Inflammatory macrophage (primary cell): Measurements from ENCODE around the gene RNF135.
A peak's percentile ranks its signal among the peaks of the same experiment; 100 is the strongest.
"Not testable (repeated sequence)": the region's sequence is repeated elsewhere in the genome, so short reads cannot be mapped to it uniquely, and the experiment has no call there.

Experiments
- DNase-seq, 2 donors: peaks; one replicate each; pipeline ENCODE4 v3.0.0-alpha.2; 2020 to 2022

RNF135 gene

DNA sequence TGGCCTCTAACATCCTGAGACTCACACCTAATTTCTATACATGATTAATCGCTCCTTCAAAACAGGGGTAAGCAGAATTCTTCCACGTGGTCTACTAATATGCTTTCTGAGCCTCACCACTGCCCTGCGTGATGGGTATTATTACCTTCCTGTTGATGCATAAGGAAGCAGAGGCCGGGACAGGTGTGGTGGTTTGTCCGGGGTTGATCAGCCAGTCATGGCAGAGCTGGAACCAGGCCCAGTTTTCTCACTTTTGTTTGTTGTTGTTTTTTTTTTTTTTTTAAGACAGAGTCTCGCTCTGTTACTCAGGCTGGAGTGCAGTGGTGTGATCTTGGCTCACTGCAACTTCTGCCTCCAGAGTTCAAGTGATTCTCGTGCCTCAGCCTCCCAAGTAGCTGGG is 31.2 kb downstream of the RNF135 start:
- DNase-seq = no peak

DNA sequence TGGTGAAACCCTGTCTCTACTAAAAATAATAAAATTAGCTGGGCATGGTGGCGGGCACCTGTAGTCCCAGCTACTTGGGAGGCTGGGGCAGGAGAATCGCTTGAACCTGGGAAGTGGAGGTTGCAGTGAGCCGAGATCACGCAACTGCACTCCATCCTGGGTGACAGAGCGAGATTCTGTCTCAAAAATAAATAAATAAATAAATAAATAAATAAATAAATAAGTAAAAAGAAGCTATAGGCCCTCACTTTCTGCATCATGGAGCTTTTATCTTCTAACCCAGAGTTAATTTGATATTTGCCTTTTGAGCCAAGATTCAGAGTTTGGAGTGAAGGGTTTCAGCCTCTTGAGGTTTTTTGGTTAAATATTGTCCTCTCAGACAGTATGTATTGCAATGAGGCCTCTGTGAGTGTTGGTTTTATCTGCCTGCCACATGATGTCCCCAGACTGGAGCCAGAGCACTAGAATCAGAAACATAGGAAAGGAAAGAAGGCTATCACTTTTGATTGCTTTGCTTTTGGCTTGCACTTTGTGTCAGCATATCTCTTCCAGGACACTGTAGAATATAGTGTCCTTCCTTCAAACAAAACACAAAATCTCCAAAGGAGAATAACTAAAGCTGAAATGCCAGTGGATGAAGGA is 32.5 kb downstream of the RNF135 start:
- no peak for DNase-seq

DNA sequence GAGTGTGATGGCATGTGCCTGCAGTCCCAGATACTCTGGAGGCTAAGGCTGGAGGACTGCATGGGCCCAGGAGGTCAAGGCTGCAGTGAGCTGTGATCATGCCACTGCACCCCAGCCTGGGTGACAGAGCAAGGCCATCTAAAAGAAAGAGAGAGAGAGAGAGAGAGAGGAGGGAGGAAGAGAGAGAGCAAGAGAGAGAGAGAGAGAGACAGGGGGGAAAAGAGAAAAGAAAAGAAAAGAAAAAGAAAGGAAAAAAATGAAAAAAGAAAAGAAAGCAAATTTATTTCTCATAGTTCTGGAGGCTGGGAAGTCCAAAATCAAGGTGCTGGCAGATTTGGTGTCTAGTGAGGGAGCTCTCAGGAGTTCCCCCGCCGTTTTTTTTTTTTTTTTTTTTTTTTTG is 33.3 kb downstream of the RNF135 start:
- no peak for DNase-seq

DNA sequence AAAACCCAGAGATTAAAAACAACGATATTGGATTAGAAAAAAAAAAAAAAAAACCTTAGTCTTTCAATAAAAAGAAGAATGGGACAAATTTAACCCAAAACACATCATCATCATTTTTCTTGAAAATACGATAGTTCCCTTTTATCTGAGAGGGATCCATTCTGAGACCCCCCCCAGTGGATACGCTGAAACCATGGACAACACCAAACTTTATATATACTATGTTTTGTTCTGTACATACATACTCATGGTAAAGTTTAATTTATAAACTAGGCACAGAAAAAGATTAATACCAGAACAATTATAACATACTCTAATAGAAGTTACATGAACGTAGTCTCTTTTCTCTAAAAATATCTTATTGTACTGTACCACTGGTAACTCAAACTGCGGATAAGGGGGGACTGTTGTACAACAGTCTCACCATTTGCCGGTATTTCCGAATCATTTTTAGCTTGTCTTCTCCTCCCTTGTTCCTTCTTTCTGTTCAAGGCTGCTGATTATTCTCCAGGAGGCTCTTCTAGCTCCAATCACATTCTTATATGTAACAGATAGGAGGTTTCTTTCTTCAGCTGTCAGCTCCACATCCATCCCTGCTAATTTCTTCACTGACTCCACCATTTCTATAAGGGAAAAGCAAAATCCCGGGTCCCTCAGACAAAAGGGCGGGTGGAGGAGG is 37.0 kb downstream of the RNF135 start:
- no peak for DNase-seq

DNA sequence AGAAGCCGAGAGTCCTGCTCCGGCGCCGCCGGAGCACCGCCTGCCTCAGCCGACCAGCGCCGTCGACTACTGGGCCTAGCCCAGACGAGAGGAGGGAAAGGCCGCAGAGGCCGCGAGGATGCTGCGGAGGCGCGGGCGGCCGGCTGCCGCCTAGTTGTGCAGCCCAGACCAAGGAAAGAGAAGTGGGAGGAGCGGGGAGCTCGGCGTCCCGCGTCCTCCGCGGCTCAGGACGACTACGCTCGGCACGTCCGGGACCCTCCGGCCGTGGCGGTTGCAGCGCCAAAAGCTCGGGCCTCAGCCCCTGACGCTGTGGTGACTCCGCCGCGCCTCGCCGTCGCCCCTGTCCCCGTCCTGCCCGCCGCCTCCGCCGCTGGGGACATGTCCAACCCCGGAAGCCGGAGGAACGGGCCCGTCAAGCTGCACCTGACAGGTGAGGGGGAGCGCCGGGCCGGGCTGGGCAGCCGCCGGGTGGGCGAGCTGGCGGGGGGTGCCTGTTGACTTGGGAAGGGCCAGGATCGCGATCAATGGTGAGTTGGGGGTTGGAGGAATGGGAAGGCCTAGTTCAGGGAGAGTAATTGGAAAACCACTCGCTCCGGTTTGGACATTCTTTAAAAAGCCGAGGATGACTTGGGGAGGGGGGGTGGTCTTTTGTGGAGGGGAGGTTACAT is 37.7 kb downstream of the RNF135 start:
- peak; percentile 61 to 62 for DNase-seq

DNA sequence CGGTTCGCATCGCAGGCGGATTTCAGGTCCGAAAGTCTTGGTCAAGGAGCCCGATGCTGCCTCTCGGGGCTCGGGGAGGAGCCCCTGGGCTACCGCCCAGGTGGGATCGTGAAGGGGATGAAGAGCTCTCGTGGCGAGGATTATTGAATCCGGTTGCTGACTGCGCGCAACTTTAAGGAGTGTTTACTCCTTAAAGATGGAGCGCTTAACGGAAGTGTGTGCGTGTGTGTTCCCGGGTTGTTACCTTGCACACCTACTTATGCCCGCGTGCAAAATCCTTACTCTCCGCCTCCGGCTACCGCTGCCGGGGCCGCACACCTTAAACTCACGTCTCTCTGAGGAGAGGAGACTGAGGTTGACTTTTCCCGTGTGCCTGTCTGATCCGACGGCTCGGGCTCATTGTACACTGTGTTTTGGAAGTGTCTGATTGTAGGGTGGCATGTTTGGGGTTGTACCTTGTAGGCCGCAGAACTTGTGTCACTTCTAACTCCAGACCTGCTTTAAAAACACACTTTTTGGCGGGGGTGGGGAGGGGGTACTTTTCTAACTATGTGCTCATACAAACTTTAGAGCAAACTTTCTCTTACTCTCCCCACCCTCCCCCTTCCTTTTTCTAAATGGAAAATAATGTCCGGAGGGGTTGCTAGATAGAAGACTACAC is 38.3 kb downstream of the RNF135 start:
- peak in 1 of 2 donors; percentile 2 for DNase-seq

DNA sequence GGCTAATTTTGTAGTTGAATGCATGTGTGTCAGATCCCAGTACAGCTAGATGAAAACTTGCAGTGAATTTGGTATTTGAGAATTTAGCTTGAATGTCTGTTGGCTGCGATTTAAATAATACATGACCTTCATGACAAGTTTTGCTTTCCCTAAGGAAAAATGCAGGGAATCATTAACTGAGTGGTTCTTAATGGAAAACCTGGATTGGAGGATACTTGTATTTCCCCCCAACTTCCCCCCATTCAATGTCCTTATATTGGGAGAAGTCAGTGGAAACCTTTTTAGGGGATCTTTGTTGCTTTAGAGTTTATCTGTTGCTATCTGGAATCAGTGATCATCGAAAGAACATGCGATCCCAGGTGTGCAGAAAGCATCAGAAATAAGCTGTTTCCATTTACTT is 39.2 kb downstream of the RNF135 start:
- DNase-seq = not testable (repeated sequence)

DNA sequence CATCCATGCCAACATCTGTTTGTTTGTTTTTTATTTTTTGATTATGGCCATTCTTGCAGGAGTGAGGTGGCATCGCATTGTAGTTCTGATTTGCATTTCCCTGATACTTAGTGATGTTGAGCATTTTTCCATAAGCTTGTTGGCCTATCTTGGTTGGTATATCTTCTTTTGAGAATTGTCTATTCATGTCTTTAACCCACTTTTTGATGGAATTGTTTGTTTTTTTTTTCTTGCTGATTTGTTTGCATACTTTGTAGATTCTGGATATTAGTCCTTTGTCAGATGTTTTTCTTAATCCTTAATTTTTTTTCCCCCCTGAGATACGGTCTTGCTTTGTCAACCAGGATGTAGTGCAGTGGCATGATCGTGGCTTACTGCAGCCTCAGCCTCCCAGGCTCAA is 43.0 kb downstream of the RNF135 start:
- no peak for DNase-seq

DNA sequence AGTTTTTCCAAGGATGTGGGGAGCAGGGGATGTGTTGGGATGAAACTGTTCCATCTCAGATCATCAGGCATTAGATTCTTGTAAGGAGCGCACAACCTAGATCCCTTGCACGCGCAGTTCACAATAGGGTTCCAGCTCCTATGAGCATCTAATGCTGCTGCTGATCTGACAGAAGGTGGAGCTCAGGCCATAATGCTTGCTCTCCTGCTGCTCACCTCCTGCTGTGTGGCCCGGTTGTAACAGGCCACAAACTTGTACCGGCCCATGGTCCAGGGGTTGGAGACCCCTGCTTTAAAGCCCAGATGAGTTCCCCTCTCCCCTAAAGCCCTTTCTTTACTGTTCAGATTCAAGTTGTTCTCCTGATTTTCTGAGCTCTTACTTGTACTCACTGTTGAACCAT is 44.8 kb downstream of the RNF135 start:
- DNase-seq = no peak

DNA sequence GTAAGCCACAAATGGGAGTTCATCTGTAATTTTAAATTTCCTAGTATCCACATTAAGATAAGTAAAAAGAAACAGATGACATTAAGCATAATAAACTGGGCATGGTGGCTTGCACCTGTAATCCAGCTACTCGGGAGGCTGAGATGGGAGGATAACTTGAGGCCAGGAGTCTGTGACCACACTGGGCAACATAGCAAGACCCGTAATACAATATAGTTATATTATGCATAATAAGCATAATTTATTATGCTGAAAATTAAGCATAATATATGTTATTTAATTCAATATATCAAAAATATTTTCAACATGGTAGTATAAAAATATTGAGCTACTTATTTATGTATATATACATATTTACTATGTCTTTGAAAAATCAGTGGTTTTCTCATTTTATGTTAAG is 48.2 kb downstream of the RNF135 start:
- DNase-seq = no peak

DNA sequence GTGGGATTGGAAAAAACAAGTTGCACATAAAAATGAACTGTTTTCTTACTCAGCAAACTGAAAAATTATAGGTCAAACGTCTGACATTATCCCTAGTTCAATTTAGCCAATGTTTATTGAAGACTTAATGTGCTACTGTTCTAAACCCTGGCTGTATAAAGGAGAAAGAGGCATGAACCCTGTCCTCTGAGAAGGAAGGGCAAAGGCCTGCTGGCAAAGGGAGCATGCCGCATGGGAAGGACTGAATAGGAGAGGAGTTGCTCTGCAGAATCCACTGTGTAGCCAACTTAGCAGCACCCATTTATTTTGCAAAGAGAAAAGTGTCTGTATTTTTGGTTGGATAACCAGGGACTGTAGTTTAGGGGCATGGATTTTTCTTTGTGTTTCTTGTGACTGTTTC is 52.3 kb downstream of the RNF135 start:
- not testable (repeated sequence) for DNase-seq

DNA sequence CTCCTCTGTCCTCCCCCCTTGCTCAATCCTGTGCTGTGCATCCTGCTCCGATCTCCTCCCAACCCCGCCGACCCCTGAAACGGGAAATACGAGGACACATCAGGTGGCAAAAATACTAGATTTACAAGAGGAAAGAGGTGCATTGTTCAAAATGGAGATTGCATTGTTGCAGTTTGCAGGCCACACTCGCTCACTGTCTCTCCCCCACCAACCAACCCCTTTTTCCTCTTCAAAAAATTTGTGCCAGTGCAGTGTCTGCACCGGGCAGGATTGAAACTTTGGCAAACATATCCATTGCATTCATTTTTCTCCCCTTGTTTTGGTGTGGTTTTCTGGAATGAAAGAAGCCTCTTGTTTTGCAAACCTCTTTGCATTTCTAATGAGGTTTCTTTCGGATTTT is 61.0 kb downstream of the RNF135 start:
- no peak for DNase-seq

DNA sequence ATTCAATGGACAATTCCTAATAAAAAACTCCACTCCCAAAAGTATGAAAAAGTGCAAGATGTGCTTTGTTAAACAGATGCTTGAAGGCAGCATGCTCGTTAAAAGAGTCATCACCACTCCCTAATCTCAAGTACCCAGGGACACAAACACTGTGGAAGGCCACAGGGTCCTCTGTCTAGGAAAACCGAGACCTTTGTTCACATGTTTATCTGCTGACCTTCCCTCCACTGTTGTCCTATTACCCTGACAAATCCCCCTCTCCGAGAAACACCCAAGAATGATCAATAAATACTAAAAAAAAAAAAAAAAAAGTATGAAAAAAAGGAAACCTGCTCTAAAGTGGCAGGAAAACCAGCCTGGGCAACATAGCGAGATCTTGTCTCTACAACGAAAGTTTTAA is 64.8 kb downstream of the RNF135 start:
- DNase-seq = not testable (repeated sequence)

DNA sequence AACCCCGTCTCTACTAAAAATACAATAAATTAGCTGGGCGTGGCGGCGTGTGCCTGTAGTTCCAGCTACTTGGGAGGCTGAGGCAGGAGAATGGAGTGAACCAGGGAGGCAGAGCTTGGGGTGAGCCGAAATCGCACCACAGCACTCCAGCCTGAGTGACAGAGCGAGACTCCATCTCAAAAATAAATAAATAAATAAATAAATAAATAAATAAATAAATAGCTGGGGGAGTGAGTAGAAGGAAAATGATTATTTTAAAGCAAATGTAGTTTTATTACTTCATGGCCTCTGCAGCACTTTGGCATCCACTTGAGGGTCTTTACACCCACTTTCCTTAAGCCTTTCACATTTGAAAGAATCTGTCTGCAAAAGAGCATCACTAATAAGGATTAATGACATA is 70.0 kb downstream of the RNF135 start:
- DNase-seq = not testable (repeated sequence)

DNA sequence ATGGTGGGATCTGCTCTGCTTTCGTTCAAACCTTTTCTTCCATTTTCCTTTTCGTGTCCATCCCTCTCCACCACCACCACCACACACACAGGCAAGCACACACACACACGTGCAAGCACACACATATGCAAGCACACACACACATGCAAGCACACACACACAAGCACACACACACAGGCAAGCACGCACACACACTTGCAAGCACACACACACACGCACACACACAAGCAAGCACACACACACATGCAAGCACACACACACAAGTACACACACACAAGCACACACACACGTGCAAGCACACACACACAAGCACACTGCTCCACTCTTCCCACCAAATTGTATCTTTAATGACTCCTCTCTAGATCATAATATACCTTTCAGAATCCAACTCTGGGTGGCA is 71.5 kb downstream of the RNF135 start:
- DNase-seq = not testable (repeated sequence)

DNA sequence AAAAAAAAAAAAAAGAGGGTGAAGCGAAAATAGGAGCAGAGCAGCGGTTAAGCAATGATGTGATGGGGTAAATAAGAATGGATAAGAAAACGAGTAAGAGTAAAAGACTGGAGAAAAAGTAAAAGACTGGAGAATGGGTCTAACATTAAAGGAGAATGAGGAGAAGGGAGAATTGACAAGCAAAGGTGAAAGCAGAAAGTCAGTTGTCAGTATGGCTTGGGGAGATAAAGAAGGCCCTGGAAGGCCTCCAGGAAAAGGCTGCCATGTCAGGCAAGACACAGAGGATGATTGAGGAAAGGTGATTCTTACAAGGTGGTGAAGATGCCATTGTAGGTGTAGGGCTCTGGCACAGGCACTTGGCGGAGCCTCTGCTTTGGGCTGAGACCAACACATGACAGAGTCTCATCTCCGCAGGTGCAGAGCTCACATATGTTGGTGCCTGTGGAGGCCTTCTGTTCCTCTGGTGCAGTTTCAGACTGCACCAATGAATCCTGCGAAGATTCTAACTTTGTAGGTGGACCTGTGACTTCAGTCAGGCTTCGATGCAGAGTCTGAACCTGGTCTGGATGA is 76.1 kb downstream of the RNF135 start:
- not testable (repeated sequence) for DNase-seq

DNA sequence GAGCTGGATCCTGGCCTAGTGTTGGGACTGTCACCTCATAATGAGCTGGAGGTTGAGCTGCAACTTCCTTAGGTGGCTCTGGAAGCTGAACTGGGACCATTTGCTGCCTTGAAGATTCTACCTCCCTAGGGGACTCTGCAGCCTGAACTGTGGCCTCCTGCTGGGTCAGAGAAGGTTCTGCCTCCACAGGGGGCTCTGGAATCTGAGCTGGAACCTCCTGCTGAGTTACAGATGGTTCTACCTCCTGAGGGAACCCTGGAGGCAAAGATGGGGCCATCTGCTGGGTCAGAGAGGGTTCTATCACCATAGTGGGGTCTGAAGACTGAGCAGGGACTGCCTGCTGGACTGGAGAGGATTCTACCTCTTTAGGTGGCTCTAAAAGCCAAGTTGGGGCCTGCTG is 77.3 kb downstream of the RNF135 start:
- no peak for DNase-seq

DNA sequence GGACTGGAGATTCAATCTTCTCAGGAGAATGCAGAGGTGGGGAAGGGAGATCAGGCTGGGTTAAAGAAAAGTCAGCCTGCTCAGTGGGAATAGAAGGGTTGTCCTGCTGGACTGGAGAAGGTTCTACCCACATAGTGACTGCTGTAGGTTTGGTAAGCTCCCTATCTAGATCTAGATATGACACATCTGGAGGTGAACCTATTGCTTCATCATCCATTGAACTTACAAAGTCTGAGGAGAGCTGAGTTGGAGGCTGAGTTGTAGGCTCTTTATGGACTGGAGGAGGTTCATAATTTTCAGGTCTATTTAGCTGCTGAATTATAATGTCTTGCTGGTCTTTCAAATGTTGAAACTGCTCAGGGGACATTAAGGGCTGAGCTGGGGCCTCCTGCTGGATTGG is 77.9 kb downstream of the RNF135 start:
- DNase-seq = no peak
